K562 (cell line): ENCODE results near the gene FADS6. TPM values are rescaled to one million over a fixed set of nuclear protein-coding genes. Genes with fewer than 3 reads are reported as not detected.

Experiments used
- ATAC-seq: fragments of 200-7000 bp; cut with Tn5 transposase; 3 replicates; pipeline ENCODE4 v1.9.1; 2020; ENCODE audit warnings: moderate library complexity
- BruUV-seq: library from RNA; stranded (reverse); fragments of 400-500 nt; replicated peaks from 2 replicates; lab custom pipeline; 2021; lab: Mats Ljungman, UMichigan
- CTCF ChIA-PET: fragments of 300-600 bp; formaldehyde crosslinking; extraction: SDS; loops from one replicate; lab custom pipeline; 2021; ENCODE audit warnings: low intra/inter-chr PET ratio; lab: Yijun Ruan, JAX
- POLR2A ChIA-PET: fragments of 300-600, 350-650 bp; sonication (Branson Sonifier 250); formaldehyde crosslinking; extraction: SDS; loops from one replicate; lab custom pipeline; 2021; ENCODE audit warnings: antibody characterized with exemption, inconsistent platforms; lab: Yijun Ruan, JAX
- DNase-seq, 4 experiments: peaks; one replicate each; pipeline versions ENCODE4 v3.0.0 to v3.0.0-alpha.2; 2011 to 2018; ENCODE audit warnings: low spot score in 3 of 4, mixed read lengths in 3 of 4; ENCODE audit errors: extremely low read depth in 1 of 4
- FAIRE-seq: peaks from 2 replicates; lab custom pipeline; 2011; peaks lifted over from hg19 to GRCh38; lab: Jason Lieb, UNC
- H2AFZ ChIP-seq: 2 replicates; pipeline ENCODE4 v1.6.0; 2011; ENCODE audit warnings: low read depth, low read length, control low read depth, inconsistent platforms
- H3K27ac ChIP-seq: fragments of 200-600 bp; 3 replicates; pipeline ENCODE4 v1.8.0; 2011; ENCODE audit warnings: low read depth, mild to moderate bottlenecking, control low read depth, inconsistent platforms, low read length, moderate library complexity, mixed read lengths; ENCODE audit errors: extremely low read depth
- H3K27me3 ChIP-seq, 2 experiments: fragments of 300-600 bp in 1 of 2; 2 replicates in 1 of 2; 3 replicates in 1 of 2; pipeline versions ENCODE4 v1.6.0 to v1.8.0; 2011; ENCODE audit warnings: inconsistent platforms in 2 of 2, low read length in 2 of 2, mild to moderate bottlenecking in 1 of 2, mixed read lengths in 1 of 2, moderate library complexity in 1 of 2; ENCODE audit not compliant: control insufficient read depth in 2 of 2, insufficient read depth in 2 of 2
- H3K36me3 ChIP-seq: fragments of 300-600 bp; 3 replicates; pipeline ENCODE4 v1.8.0; 2011; ENCODE audit warnings: mild to moderate bottlenecking, low read length, inconsistent platforms; ENCODE audit not compliant: control insufficient read depth, insufficient read depth
- H3K4me1 ChIP-seq, 2 experiments: fragments of 200-600 bp in 1 of 2; replicated peaks in 1 of 2; 2 replicates in 1 of 2; 3 replicates in 1 of 2; pipeline versions ENCODE4 v1.5.1 to v1.8.0; 2011; ENCODE audit warnings: inconsistent platforms in 2 of 2, low read length in 2 of 2, mild to moderate bottlenecking in 1 of 2, mixed read lengths in 1 of 2, moderate library complexity in 1 of 2; ENCODE audit not compliant: control insufficient read depth in 2 of 2, insufficient read depth in 2 of 2
- H3K4me2 ChIP-seq: 2 replicates; pipeline ENCODE4 v1.6.1; 2011; ENCODE audit warnings: low read length, control low read depth, inconsistent platforms, mixed read lengths; ENCODE audit not compliant: insufficient read depth
- H3K4me3 ChIP-seq: fragments of 200-600 bp; sonication (generic), shearing (Covaris generic); 2 replicates; pipeline ENCODE4 v1.5.1; 2016; ENCODE audit warnings: control low read depth, inconsistent platforms
- H3K79me2 ChIP-seq: fragments of 200-600 bp; 3 replicates; pipeline ENCODE4 v1.8.0; 2011; ENCODE audit warnings: low read length, inconsistent platforms; ENCODE audit not compliant: control insufficient read depth, insufficient read depth
- H3K9ac ChIP-seq, 2 experiments: 2 replicates each; pipeline versions ENCODE4 v1.6.0 to v1.6.1; 2011; ENCODE audit warnings: low read depth in 2 of 2, low read length in 2 of 2, control low read depth in 1 of 2, inconsistent platforms in 1 of 2, mild to moderate bottlenecking in 1 of 2, mixed read lengths in 1 of 2; ENCODE audit not compliant: insufficient read depth in 1 of 2
- H3K9me1 ChIP-seq: one replicate; pipeline ENCODE4 v1.6.0; 2011; ENCODE audit warnings: inconsistent platforms, mild to moderate bottlenecking, low read length, moderate library complexity; ENCODE audit not compliant: control insufficient read depth, insufficient read depth
- H3K9me3 ChIP-seq: replicated peaks from 2 replicates; pipeline ENCODE4 v1.5.1; 2011; ENCODE audit warnings: low read depth, low read length, inconsistent platforms; ENCODE audit not compliant: control insufficient read depth, insufficient read depth
- H4K20me1 ChIP-seq: replicated peaks from 2 replicates; pipeline ENCODE4 v1.6.1; 2011; ENCODE audit warnings: low read length, inconsistent platforms, mixed read lengths; ENCODE audit not compliant: control insufficient read depth, insufficient read depth
- ARID4B ChIP-seq: sonication (generic); formaldehyde crosslinking; IDR thresholded peaks from 2 replicates; pipeline ENCODE4 v1.8.0; 2022; ENCODE audit warnings: mild to moderate bottlenecking, missing genetic modification reagents
- IRF9 ChIP-seq: fragments of 450-650 bp; IDR thresholded peaks from 2 replicates; pipeline ENCODE4 v1.6.1; 2016; ENCODE audit warnings: missing biosample characterization, missing genetic modification characterization
- MIER1 ChIP-seq: fragments of 450-650 bp; IDR thresholded peaks from 2 replicates; pipeline ENCODE4 v1.6.1; 2016; ENCODE audit warnings: antibody characterized with exemption, mild to moderate bottlenecking, low read depth
- MYNN ChIP-seq, 2 experiments: sonication (generic); formaldehyde crosslinking in 1 of 2; IDR thresholded peaks; 2 replicates each; pipeline versions ENCODE4 v1.5.0 to v1.6.1; 2016 to 2020; ENCODE audit warnings: antibody characterized with exemption in 1 of 2, missing genetic modification reagents in 1 of 2
- ZBTB17 ChIP-seq: fragments of 450-650 bp; formaldehyde crosslinking; IDR thresholded peaks from 2 replicates; pipeline ENCODE4 v1.4.0; 2020; ENCODE audit warnings: mild to moderate bottlenecking
- ZNF282 ChIP-seq: sonication (generic); formaldehyde crosslinking; IDR thresholded peaks from 2 replicates; pipeline ENCODE4 v1.8.1; 2023; ENCODE audit warnings: missing genetic modification reagents
- WGBS: fragments of 100-300 bp; shearing (Covaris generic); methylation state at CpG from one replicate; pipeline ENCODE4 v1.1.6; 2016; ENCODE audit warnings: low coverage, mixed read lengths; ENCODE audit not compliant: insufficient coverage; ENCODE audit errors: missing lambda C conversion rate; 5-methylcytosine and 5-hydroxymethylcytosine counted together
- in situ Hi-C: fragments of 300-500 bp; cut with MboI; formaldehyde crosslinking; loops from 4 replicates; pipeline ENCODE4 v1.15.0; 2018; ENCODE audit warnings: inconsistent platforms, mixed read lengths
- intact Hi-C: fragments of 100-400 bp; cut with micrococcal nuclease; formaldehyde crosslinking; loops from 2 replicates; pipeline ENCODE4 v1.14.2; 2022
- polyA plus RNA-seq, 8 experiments: library from polyadenylated mRNA; depleted of rRNA in 4 of 8; stranded (reverse) in 5 of 8; unstranded in 3 of 8; fragments of >200 nt; fragmentation: Nextera tagmentation in 2 of 8; fragmentation: Illumina TruSeq in 1 of 8; extraction: Ambion mirVana in 2 of 8; extraction: Trizol in 1 of 8; gene quantifications; 2 replicates each; pipeline versions ENCODE4 v1.2.1 to v1.2.3, GENCODE V29; 2011 to 2014; ENCODE audit warnings: inconsistent platforms in 1 of 8, missing spikeins in 1 of 8
- total RNA-seq, 7 experiments: library from RNA; depleted of rRNA in 6 of 7; stranded (reverse); fragments of >200 nt in 6 of 7; fragmentation: Illumina TruSeq in 2 of 7; extraction: Trizol in 2 of 7; gene quantifications; 2 replicates each; pipeline versions ENCODE4 v1.2.1 to v1.2.3, GENCODE V29; 2011 to 2021; ENCODE audit warnings: low replicate concordance in 1 of 7
- TF ChIP-seq, protein P1 (sequence below): fragments of 250-450 bp; sonication (Bioruptor Pico); IDR thresholded peaks from 2 replicates; pipeline ENCODE4 v1.4.0; 2020; ENCODE audit warnings: borderline replicate concordance

The FADS6 gene
- total and polyA plus RNA-seq, 9 of the 15 experiments (the other 6 are each of a cell fraction or from before 2014, with no cell fraction given): 0.18 to 0.22 TPM; not detected in 7

GRCh38 chr17:74937064-74938051, 43.9 kb upstream of the FADS6 start (continued):
- TF ChIP-seq ZBTB17 (no peak), MIER1 (peak; percentile 87)
- TF ChIP-seq, all 486 proteins: peak for 5

DNA sequence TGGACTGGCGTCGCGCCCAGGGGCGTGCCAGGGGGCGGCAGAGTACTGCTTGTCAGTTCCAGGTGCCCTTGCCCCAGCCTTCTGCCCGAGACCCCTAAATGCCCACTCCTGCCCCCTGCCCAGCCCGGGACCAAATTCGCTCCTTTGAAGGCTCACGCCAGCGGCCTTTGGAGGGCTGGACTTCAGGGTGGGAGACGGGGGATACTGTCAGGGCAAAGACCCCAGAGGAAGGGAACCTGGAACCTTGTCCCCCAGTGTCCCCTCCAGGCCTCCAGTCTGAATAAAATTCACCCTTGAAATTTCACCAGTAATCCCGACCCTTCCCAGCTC, 43.0 kb upstream of the FADS6 start:
- CTCF ChIA-PET: no interaction called here
- no peak for DNase-seq
- Histone ChIP-seq H3K36me3 (no peaks in the 10 kb centered on the region), H3K9ac (no peak overlapping the region), H3K9me3 (no peaks in the 10 kb centered on the region), H3K9me1 (no peaks in the 10 kb centered on the region), H3K4me3 (no peak overlapping the region), H4K20me1 (0 out of 2 replicates have a peak, but pooled peaks cover 4% of the 10 kb centered on the region), H3K27me3 (peaks cover 6 to 25% of the 10 kb centered on the region in 2 experiments; a peak in 4 of 5 replicates), H3K4me2 (no peak overlapping the region), H2AFZ (no peak overlapping the region), H3K4me1 (peaks cover 9 to 17% of the 10 kb centered on the region in 2 experiments; a peak in 4 of 5 replicates), H3K79me2 (no peaks in the 10 kb centered on the region), H3K27ac (no peak overlapping the region)
- TF ChIP-seq IRF9 (tag) (no peak), MYNN (IDR thresholded peaks at IDR 0.05) (no peak), MYNN (CRISPR knock-in tag; IDR thresholded peaks at IDR 0.05) (no peak), ZNF282 (CRISPR knock-in tag) (no peak), ARID4B (CRISPR knock-in tag) (no peak)
- TF ChIP-seq, protein P1, sequence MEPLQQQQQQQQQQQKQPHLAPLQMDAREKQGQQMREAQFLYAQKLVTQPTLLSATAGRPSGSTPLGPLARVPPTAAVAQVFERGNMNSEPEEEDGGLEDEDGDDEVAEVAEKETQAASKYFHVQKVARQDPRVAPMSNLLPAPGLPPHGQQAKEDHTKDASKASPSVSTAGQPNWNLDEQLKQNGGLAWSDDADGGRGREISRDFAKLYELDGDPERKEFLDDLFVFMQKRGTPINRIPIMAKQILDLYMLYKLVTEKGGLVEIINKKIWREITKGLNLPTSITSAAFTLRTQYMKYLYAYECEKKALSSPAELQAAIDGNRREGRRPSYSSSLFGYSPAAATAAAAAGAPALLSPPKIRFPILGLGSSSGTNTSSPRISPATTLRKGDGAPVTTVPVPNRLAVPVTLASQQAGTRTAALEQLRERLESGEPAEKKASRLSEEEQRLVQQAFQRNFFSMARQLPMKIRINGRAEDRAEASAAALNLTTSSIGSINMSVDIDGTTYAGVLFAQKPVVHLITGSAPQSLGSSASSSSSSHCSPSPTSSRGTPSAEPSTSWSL (CRISPR knock-in tag): no peak
- POLR2A ChIA-PET: interaction anchor here (1.1 kb wide), 1 partner anchor 13 kb away, joined by 4 read pairs; no protein-coding TSS in a partner anchor
- intact Hi-C loops: no loop called here
- BruUV-seq: no TSS peak
- 4% methylated on average over 12 of the region's 12 CpGs for WGBS
- no peak for FAIRE-seq
- no peak for ATAC-seq
- in situ Hi-C loops: no loop called here
